ENCODE results near the gene FAM199X.

The FAM199X gene

DNA sequence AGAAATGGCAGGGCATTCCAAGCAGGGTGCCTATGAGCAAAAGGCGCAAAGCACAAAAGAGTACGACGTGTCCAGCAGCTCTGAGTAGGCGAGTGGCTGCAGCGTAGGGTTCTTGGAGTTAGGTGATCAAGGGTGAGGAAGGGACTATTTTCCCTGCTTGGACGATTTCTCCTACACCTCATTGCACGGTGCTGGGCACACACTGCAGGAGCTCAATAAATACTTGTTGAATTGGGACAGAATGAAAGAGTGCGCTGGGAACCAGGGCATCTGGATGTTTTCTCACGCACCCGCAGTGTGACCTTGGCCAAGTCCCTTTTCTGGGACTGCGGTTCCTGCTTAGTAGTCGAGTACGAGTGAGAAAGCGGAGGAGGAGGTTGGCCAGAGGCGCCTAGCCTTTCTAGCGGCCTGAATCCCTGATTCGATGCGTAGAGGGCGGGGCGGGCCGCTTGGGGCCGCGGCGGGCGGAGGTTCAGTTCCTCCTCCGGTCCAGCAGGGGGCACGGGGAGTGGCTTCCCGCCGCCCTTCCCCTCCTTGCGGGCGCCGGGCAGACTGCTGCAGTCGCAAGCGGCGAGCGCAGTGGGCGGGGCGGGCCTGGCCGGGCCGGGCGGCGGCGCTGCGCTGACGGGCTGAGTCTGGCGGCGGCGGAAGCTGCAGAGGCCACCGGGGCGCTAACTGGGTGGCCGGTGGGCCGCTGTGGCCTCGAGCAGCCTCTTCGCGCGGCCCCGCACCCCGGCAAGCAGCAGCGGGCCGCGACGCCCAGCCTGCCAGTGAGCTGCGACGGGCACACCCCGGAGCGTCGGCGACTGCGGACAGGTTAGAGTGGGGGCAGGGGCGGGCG is at the start of gene FAM199X:
TSS of gene FAM199X (plus strand) at position 560 of the 841 bp plus-strand sequence. CDS start 333 bp downstream, outside the sequence.
- peak; percentile 76 to 77 for DNase-seq

DNA sequence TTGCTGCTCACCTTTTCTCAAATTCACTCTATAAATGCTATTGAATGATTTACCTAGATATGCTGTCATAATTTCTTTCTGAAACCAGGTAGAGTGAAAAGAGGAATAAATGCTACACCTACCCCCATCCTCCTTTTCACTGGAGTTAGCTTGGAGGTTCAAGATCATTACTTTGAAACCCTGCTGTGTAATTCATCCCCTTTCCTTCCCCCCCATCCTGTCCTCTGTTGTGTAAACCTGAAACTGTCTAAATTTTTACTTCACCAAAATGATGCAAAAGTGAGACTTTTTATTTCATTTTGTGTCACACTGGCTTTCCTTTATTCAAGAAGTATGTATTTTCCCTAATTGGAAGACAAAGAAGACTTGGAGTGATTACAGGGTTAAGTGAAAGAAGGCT is 48.5 kb upstream of the FAM199X start:
- no peak for DNase-seq

GRCh38 chrX:104118765-104119164 is 47.5 kb upstream of the FAM199X start:
- DNase-seq, result no peak

- no peak for DNase-seq
These were observed 43.4 kb upstream of the FAM199X start for GRCh38 chrX:104122829-104123228.

DNA sequence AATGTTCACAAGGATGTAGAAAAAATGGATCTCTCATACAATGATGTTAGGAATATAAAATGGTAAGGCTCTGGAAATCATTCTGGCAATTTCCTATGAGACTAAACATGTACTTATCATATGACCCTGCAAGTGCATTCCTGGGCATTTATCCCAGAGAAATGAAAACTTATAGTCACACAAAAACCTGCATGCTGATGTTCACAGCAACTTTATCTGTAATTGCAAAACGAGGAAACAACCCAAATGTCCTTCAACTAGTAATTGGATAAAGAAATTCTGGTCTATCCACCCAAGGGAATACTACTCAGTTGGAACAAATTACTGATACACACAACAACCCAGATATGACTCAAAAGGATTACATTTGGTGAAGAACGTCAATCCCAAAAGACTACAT is 39.4 kb upstream of the FAM199X start:
- no peak for DNase-seq

- no peak for DNase-seq
These were observed 35.4 kb upstream of the FAM199X start for GRCh38 chrX:104130808-104131207.

GRCh38 chrX:104134583-104135261 is 31.5 kb upstream of the FAM199X start:
- DNase-seq, result no peak

DNA sequence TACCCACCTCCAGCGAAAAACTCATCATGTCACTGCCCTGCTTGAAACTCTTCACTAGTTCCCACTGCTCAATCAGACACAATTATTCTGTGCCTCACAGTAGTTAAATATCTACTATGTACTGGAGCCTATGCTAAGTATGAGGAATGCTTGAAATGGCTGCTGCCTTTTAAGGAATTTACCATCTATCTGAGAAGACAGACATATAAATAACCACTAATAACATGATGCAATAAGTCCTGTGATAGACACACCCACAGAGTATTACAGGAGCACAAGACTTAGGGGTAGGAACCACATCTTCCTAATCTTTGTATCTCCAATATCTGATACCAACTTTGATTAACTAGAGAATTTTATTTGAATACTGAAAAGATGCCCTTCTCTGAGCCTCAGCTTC is 30.6 kb upstream of the FAM199X start:
- no peak for DNase-seq

- DNase-seq, result peak in 1 of 2 experiments; percentile 23
These were observed 29.8 kb upstream of the FAM199X start for GRCh38 chrX:104136241-104137019.

DNA sequence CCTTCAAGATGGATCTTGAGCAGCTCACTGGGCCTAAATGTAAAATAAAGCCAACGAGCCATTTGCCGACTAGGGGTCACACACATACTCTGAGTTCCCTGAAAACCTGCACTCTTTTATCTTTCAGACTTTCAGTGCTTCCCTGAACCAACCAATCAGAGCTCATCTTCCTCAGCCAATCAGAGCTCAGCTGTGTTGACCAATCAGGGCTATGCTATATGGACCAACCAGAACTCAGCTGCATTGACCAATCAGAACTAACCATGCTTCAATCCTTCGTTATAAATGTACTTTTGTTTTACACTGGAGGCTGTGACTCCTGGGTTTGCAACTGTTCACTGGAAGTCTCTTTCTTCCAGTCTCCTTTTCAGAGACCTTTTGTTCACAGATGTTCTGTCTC is 28.8 kb upstream of the FAM199X start:
- no peak for DNase-seq

DNA sequence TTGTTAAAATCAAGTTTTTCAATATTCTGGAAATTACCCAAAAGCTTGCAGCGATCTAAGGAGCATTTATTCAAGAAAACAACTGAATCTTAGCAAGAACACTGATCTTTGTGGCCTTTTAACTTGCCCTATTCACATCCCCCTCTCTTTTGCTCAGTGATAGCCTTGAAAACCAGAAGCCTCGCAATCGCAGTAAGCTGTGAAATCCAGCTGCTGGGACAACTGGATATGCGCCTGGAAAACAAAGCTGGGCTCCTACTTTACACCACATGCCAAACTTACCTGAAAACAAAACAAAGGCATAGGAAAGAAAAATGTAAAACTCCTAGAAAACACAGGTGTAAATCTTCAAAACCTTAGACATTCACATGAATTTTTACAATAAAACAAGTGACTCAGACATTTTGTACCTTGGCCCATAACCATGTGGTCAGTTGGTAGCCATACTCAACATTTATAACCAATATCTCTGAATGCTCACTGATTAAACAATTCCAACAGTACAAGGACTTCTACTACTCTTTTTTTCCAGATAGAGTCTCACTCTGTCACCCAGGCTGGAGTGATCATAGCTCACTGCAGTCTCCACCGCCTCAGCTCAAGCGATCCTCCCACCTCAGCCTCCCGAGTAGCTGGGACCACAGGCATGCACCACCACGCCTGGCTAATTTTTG is 25.0 kb upstream of the FAM199X start:
- DNase-seq, result no peak

DNA sequence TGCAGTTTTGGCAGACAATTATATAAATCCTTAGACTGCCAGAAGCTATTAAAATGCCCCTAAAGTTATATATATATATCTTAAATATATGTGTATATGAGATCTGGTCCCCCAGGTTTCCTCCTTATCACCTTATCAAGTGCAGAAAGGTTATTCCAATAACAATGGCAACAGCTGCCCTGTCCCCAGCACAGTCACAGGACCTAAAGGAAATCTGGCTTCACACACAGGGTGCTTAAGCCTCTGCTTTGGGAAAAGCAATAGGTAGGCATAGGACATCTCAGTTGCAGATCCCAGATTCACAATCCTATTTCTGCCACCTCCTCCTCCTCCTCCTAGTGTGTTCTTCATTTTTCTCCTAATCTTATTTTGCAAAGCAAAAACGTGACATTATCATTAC is 15.2 kb upstream of the FAM199X start:
- no peak for DNase-seq

DNA sequence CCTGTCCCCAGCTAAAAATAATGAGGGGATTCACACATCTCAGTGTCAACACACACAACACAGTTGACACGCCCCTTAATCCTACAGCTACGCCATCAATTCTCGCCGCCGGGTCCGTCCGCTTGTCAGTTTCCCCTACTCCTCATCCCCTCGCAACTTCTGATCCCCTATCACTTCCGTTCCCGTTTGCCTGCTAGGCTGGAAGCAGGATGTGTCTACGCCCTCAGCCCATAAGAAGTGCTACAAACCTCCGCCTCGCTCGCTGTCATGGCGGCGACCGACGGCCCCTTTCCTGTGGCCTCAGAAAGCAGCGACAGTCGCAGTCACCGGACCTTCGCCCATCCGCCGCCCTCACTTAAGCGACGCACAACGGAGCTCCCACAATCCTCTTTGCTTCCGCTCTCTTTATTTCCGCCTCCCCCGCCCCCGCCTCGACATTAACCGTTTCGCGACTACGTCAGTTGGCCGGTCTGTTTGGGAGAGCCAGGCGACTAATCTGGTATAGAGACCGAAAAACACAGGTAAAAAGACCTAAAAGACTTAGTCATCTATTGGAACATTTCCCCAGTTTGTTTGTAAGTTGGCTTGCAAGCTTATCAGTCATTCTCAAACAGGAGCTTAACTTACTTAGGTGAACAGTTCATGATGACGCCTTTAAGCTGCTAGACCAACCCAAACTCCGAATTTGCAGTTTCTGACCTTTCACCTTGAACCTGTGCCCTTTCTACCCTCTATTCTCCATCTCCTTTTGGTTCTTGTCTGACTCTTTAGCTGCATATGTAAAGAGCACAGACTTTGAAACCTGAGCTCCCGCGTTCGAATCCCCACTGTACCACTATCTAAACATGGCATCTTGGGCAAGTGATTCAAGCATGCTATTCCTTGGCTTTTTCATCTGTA is 9.4 kb upstream of the FAM199X start, which contains the start of gene SLC25A53:
TSS of gene SLC25A53 (minus strand) at position 380 of the 900 bp plus-strand sequence. CDS start 51,752 bp downstream, outside the sequence.
- DNase-seq, result peak; percentile 58 to 63

GRCh38 chrX:104166735-104167436 is 633 bp downstream of the FAM199X start:
- DNase-seq, result no peak

DNA sequence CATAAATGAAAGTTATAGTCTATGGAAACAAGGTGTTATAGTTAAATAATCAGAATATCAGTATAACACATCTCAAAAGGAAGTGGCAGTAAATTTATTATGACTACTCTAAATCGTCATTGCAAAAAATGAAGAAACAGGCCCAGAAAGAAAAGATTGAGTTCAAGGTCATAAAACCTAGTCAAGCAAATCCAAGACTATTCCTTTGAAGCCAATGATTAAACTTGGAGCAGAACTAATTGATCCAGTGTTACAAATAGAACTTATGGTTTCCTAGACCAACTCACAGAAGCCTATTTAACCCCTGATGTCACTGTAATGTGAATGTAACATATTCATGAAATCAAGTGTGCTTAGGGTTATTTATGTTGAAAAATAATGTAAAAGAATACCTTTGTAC is 1.9 kb downstream of the FAM199X start:
- DNase-seq, result no peak

GRCh38 chrX:104172121-104172520 is 5.9 kb downstream of the FAM199X start:
- DNase-seq, result no peak

DNA sequence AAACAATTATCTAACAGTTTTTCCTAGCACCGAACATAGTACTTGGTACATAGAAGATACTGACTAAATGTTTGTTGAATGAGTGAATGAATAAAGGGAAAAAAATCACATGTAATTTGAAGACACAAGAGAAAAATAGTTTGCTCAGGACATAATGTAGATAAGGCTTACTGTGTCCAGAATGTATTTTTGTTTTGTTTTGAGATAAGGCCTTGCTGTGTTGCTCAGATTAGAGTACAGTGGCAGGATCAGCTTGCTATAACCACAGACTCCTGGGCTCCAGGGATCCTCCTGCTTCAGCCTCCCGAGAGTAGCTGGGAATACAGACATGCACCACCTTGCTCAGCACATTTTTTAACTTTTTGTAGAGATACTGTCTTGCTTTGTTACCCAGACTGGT is 6.5 kb downstream of the FAM199X start:
- no peak for DNase-seq

DNA sequence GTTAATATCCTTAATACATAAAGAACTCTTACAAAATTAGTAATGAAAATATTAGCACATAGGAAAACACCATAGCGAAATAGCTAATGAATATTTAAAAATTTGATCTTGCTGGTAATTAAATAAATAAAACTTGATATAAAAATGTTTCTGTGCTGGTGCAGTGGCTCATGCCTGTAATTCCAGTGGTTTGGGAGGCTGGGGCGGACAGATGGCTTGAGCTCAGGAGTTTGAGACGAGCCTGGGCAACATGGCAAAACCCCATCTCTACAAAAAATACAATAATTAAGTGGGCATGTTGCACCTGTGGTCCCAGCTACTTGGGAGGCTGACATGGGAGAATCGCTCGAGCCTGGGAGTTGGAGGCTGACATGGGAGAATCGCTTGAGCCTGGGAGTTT is 7.6 kb downstream of the FAM199X start:
- no peak for DNase-seq

- no peak for DNase-seq
These were observed 17.4 kb downstream of the FAM199X start for GRCh38 chrX:104183685-104184084.

DNA sequence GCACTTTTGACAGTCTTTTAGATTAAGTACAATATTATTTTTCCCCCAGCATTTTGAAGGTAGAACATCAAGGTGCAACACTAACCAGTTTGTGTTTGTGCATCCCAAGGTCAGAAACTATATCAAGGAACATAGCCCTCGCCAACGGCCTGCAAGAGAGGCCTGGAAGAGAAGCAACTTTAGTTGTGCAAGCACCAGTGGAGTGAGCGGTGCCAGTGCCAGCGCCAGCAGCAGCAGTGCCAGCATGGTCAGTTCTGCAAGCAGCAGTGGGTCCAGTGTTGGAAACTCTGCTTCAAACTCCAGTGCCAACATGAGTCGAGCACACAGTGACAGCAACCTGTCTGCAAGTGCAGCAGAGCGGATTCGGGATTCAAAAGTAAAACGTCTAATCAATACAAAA is 21.7 kb downstream of the FAM199X start:
- no peak for DNase-seq

GRCh38 chrX:104189837-104190236 is 23.6 kb downstream of the FAM199X start:
- no peak for DNase-seq

All from stimulated activated CD4-positive, alpha-beta T cell treated with anti-CD3 and anti-CD28 coated beads, Interleukin-4, amount 100 ng/mL, for 4 hours (primary cell).